Hematopoietic multipotent progenitor cell treated with erythropoietin and hydrocortisone succinate and interleukin-3 and kit ligand, for 15 days (in vitro differentiated cells): Measurements from ENCODE around the gene BAHCC1.

Experiments used
- DNase-seq: peaks from one replicate; pipeline ENCODE4 v3.0.0-alpha.2; 2015; ENCODE audit warnings: low spot score

Gene BAHCC1

GRCh38 chr17:81386646-81387099, 8.6 kb upstream of the BAHCC1 start:
- no peak for DNase-seq

GRCh38 chr17:81387100-81388090, 7.9 kb upstream of the BAHCC1 start:
- DNase-seq: no peak

GRCh38 chr17:81388091-81388611, 7.1 kb upstream of the BAHCC1 start:
- no peak for DNase-seq

- DNase-seq: no peak
These were observed 6.5 kb upstream of the BAHCC1 start for GRCh38 chr17:81388612-81389367.

- no peak for DNase-seq
These were observed 5.7 kb upstream of the BAHCC1 start for GRCh38 chr17:81389585-81389984.

GRCh38 chr17:81390029-81390872, 5.0 kb upstream of the BAHCC1 start:
- DNase-seq: no peak

DNA sequence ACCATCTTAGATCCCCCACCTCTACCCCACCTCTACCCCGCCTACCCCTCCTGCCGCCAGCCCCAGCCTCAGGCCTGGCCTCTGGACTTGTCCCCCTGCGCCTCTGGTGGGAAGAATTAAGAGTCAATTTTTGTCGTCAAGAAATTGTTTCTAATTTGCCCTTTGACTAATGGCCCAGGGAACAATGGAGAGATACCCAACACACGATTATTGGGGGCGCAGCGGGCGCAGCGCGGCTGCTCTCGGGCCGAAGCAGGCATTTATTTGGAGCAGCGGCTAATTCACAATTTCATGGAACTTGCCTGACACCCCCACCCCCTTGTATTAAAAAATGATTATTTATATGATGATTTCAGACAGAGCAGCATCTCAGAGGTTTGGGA, 4.4 kb upstream of the BAHCC1 start:
- no peak for DNase-seq

- DNase-seq: no peak
These were observed 3.8 kb upstream of the BAHCC1 start for GRCh38 chr17:81391293-81391935.

- DNase-seq: no peak
These were observed 3.0 kb upstream of the BAHCC1 start for GRCh38 chr17:81391936-81392908.

DNA sequence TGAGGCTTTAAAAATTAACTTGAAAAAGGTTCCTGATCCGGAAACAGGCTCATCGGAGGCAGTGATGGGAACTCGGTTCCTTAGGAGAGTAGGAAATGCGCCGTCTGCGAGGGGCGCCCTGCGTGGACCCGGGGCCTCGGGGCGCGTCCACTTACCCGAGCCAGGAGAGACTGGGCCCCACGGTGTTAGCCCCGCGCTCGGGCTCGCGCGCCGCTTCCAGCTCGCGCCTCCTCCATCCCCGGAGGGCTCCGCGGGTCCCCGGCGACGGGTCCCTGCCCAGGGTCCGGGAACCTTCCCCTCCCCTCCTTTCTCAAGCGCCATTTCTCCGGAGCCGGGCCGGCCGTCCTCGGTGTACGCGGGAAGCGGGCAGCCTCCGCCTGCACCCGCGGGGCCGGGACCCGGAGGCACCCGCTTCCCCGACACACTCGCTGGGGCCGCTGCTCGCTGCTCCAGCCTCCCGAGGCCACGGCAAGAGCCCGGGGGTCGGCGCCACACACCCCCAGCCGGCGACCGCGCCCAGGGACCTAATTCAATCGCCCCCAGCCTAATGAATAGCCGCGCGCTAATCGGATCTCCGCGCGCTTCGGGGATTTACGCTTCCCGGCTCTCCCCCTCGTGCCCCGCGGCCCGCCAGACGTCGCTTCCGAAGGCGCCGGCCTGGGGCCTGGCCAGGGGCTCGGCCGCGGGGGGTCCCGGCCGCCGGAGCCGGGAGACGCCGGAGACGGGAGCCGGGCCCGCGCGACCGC, 2.2 kb upstream of the BAHCC1 start:
- DNase-seq: no peak

GRCh38 chr17:81393684-81394376, 1.4 kb upstream of the BAHCC1 start:
- DNase-seq: peak; percentile 81

GRCh38 chr17:81394377-81394920, 808 bp upstream of the BAHCC1 start:
- no peak for DNase-seq

- DNase-seq: no peak
These were observed 482 bp downstream of the BAHCC1 start for GRCh38 chr17:81395600-81396277.

GRCh38 chr17:81396278-81396721, 1.0 kb downstream of the BAHCC1 start:
- no peak for DNase-seq

DNA sequence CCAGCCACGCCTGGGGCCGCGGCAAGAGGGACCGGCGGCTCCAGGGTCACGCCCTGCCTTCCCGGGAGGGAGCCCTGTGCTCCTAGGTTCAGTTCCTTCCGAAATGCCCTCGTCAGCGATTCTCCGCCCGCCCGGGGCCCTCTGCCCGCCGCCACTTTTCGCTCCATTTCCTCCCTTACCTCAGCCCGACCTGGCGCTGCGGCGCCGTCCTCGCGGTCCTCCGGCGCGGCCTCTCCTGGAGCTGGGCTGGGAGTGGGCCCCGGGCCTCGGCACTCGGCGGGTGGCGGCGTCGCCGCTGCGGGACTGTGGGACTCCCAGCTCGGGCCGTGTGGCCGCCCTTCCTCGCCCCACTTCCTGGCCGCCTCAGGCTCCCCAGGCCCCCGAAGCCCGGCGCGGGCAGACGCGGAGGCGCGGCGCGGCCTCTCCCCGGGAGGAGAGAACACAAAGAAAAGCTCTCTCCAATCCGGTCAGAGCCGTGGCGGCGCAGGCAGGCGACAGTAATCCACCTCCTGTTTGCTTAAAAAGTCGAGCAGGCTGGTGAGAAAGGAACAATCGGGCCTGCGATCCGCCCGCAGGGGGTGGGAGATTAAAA, 1.6 kb downstream of the BAHCC1 start:
- no peak for DNase-seq

GRCh38 chr17:81397314-81398175, 2.3 kb downstream of the BAHCC1 start:
- no peak for DNase-seq
